Measurements from ENCODE around the gene TTYH1. TPM values are rescaled to one million over a fixed set of nuclear protein-coding genes. Genes with fewer than 3 reads are reported as not detected.

TTYH1 gene
- total RNA-seq, 1 donor from 2014 or later: 144 TPM

DNA sequence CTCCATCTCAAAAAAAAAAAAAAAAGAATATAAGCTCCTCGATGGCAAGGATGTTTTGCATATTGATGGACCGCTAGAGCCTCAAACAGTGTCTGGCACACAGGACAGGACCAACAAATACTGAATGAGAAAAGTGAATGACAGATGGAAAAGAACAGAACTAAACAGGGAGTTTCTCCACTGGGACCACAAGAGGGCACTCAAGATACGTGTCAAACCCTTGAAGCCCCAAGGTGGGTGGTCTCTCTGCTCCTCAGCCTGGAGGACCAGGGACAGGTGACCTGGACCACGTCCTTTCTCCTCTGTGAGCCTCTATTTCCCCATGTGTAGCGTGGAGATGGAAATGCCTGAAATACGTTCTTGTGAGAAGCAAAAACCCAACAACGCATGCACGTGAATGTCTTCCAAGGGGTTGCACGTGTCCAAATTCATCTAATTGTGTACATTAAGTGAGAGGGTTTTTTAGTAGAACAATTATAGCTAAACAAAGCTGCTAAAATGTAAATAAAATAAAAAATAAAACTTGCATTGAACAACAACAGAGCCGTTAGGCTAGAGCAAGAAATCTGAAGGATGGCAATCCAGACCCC lies 63.5 kb downstream of the TTYH1 start:
- TF ChIP-seq, protein P1, sequence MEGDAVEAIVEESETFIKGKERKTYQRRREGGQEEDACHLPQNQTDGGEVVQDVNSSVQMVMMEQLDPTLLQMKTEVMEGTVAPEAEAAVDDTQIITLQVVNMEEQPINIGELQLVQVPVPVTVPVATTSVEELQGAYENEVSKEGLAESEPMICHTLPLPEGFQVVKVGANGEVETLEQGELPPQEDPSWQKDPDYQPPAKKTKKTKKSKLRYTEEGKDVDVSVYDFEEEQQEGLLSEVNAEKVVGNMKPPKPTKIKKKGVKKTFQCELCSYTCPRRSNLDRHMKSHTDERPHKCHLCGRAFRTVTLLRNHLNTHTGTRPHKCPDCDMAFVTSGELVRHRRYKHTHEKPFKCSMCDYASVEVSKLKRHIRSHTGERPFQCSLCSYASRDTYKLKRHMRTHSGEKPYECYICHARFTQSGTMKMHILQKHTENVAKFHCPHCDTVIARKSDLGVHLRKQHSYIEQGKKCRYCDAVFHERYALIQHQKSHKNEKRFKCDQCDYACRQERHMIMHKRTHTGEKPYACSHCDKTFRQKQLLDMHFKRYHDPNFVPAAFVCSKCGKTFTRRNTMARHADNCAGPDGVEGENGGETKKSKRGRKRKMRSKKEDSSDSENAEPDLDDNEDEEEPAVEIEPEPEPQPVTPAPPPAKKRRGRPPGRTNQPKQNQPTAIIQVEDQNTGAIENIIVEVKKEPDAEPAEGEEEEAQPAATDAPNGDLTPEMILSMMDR (IDR thresholded peaks at IDR 0.05; ENCODE audit: unreplicated experiment): peak; percentile 68
- peaks cover 33% of the 10 kb centered on the region for H3K27me3 Mint-ChIP-seq
- no peaks in the 10 kb centered on the region for H3K36me3 Mint-ChIP-seq (ENCODE audit: insufficient read depth)
- no peak for DNase-seq (ENCODE audit: low spot score, unreplicated experiment)
- no peaks in the 10 kb centered on the region for H3K4me1 Mint-ChIP-seq (ENCODE audit: low read depth)
- H3K4me3 Mint-ChIP-seq (ENCODE audit: low read depth): no peak overlapping the region
- no peak overlapping the region for H3K27ac Mint-ChIP-seq
- H3K9me3 Mint-ChIP-seq (ENCODE audit: low read depth): no peaks in the 10 kb centered on the region

DNA sequence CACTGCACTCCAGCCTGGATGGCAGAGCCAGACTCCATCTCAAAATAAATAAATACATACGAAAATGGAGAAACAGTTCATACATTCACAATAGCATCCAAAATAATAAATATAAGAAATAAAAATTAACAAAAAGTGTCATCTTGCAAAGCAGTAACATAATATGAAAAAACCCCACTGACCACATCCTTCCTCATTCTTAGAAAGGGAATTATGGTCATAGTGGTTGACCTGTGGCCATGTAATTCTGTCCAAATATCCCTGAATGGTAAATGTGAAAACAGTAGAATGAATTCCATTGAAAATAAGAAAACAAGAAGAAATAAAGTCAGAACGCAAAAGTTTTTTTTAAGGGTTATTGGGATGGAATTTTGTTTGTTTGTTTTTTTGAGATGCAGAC lies 64.8 kb downstream of the TTYH1 start:
- DNase-seq (ENCODE audit: low spot score, unreplicated experiment): no peak
- no peaks in the 10 kb centered on the region for H3K9me3 Mint-ChIP-seq (ENCODE audit: low read depth)
- peaks cover 34% of the 10 kb centered on the region for H3K27me3 Mint-ChIP-seq

GRCh38 chr19:54481326-54481930 lies 66.2 kb downstream of the TTYH1 start:
- DNase-seq (ENCODE audit: low spot score, unreplicated experiment): no peak
- H3K36me3 Mint-ChIP-seq (ENCODE audit: insufficient read depth): no peaks in the 10 kb centered on the region
- peak overlapping the region; percentile 34 for H3K27ac Mint-ChIP-seq
- no peaks in the 10 kb centered on the region for H3K4me1 Mint-ChIP-seq (ENCODE audit: low read depth)
- TF ChIP-seq, protein P1 (IDR thresholded peaks at IDR 0.05; ENCODE audit: unreplicated experiment): peak; percentile 80
- peaks cover 38% of the 10 kb centered on the region for H3K27me3 Mint-ChIP-seq
- no peak overlapping the region for H3K4me3 Mint-ChIP-seq (ENCODE audit: low read depth)
- H3K9me3 Mint-ChIP-seq (ENCODE audit: low read depth): no peaks in the 10 kb centered on the region

More for the DNA sequence above, 64.8 kb downstream of the TTYH1 start:
- TF ChIP-seq, protein P1 (IDR thresholded peaks at IDR 0.05; ENCODE audit: unreplicated experiment): no peak
- no peak overlapping the region for H3K4me3 Mint-ChIP-seq (ENCODE audit: low read depth)
- H3K36me3 Mint-ChIP-seq (ENCODE audit: insufficient read depth): no peaks in the 10 kb centered on the region
- H3K27ac Mint-ChIP-seq: no peak overlapping the region
- H3K4me1 Mint-ChIP-seq (ENCODE audit: low read depth): no peaks in the 10 kb centered on the region

- H3K27me3 Mint-ChIP-seq: peaks cover 27% of the 10 kb centered on the region
- no peak overlapping the region for H3K4me3 Mint-ChIP-seq (ENCODE audit: low read depth)
- H3K4me1 Mint-ChIP-seq (ENCODE audit: low read depth): no peaks in the 10 kb centered on the region
- no peaks in the 10 kb centered on the region for H3K9me3 Mint-ChIP-seq (ENCODE audit: low read depth)
- H3K27ac Mint-ChIP-seq: no peak overlapping the region
- no peaks in the 10 kb centered on the region for H3K36me3 Mint-ChIP-seq (ENCODE audit: insufficient read depth)
- no peak for DNase-seq (ENCODE audit: low spot score, unreplicated experiment)
- TF ChIP-seq, protein P1 (IDR thresholded peaks at IDR 0.05; ENCODE audit: unreplicated experiment): no peak
These were observed 67.6 kb downstream of the TTYH1 start for GRCh38 chr19:54482889-54483288.

DNA sequence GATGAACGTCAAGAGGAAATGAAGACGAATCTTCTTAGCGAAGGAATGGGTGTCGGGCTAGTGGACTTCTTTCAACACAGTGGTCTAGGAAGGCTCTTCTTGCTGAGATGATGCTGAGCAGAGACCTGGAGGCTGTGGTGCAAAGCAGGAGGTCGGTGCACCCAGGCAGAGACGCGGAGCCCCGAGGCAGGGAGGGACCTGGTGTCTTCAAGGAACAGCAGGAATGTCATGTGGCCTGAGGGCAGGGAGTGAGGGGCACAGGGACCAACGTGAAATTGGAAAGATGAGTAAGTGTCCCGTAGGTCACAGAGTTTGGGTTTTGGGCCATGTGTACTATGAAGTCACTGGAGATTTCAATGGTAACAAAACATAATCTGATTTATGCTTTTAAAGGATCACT lies 69.2 kb downstream of the TTYH1 start:
- Mint-ChIP-seq H3K27me3 (peaks cover 22% of the 10 kb centered on the region), H3K4me1 (ENCODE audit: low read depth) (no peaks in the 10 kb centered on the region), H3K4me3 (ENCODE audit: low read depth) (no peak overlapping the region), H3K9me3 (ENCODE audit: low read depth) (no peaks in the 10 kb centered on the region), H3K36me3 (ENCODE audit: insufficient read depth) (no peaks in the 10 kb centered on the region), H3K27ac (no peak overlapping the region)
- DNase-seq (ENCODE audit: low spot score, unreplicated experiment): no peak
- TF ChIP-seq, protein P1 (IDR thresholded peaks at IDR 0.05; ENCODE audit: unreplicated experiment): no peak
